ENCODE results near the gene FANCL. TPM values are rescaled to one million over a fixed set of nuclear protein-coding genes. Genes with fewer than 3 reads are reported as not detected.

Gene FANCL
- total RNA-seq, 2 donors from 2014 or later = 12.2 to 19.5 TPM

DNA sequence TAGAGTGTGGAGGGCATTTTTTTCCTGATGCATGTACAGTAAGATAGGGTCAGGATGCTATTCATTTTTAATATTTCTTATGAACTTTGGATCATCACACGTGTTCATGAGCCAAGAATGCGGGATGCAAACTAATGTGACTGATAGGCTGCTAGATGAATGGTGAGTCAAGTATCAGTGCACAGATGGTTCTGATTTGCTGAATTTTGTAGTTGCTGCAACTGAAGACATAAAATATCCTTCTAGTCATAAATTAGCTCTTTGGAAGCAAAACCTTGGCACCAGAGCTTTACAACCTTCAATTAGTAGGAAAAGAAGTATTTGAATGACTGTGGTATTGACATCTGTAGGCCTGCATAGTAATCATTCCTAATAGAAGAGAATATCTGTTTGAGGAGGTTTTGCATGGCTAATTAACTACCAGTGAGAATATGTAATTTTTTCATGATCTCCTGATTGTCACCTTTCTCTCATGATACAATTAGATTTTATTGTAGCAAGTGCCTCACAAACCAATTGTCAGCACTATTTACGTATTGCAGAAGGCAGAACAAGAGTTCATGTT, 100.5 kb downstream of the FANCL start:
- no peak for DNase-seq
- Histone ChIP-seq H3K9me3 (no peaks in the 10 kb centered on the region), H3K27me3 (no peaks in the 10 kb centered on the region), H3K36me3 (replicated peaks in 1 of 2; ENCODE audit: insufficient read depth in 1 of 2, low read depth in 2 of 2) (peaks cover 0 to 3% of the 10 kb centered on the region in 2 donors), H3K4me1 (no peaks in the 10 kb centered on the region), H3K4me3 (no peak overlapping the region), H3K27ac (no peak overlapping the region)
- intact Hi-C loops (cut with DNase I) = no loop called here
- WGBS, 2 donors = 87 to 95% methylated on average over 3 of the region's 3 CpGs
- TF ChIP-seq, protein P1, sequence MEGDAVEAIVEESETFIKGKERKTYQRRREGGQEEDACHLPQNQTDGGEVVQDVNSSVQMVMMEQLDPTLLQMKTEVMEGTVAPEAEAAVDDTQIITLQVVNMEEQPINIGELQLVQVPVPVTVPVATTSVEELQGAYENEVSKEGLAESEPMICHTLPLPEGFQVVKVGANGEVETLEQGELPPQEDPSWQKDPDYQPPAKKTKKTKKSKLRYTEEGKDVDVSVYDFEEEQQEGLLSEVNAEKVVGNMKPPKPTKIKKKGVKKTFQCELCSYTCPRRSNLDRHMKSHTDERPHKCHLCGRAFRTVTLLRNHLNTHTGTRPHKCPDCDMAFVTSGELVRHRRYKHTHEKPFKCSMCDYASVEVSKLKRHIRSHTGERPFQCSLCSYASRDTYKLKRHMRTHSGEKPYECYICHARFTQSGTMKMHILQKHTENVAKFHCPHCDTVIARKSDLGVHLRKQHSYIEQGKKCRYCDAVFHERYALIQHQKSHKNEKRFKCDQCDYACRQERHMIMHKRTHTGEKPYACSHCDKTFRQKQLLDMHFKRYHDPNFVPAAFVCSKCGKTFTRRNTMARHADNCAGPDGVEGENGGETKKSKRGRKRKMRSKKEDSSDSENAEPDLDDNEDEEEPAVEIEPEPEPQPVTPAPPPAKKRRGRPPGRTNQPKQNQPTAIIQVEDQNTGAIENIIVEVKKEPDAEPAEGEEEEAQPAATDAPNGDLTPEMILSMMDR (IDR thresholded peaks at IDR 0.05) = no peak
- TF ChIP-seq POLR2A (IDR thresholded peaks at IDR 0.05) = no peak
- no peak for ATAC-seq

DNA sequence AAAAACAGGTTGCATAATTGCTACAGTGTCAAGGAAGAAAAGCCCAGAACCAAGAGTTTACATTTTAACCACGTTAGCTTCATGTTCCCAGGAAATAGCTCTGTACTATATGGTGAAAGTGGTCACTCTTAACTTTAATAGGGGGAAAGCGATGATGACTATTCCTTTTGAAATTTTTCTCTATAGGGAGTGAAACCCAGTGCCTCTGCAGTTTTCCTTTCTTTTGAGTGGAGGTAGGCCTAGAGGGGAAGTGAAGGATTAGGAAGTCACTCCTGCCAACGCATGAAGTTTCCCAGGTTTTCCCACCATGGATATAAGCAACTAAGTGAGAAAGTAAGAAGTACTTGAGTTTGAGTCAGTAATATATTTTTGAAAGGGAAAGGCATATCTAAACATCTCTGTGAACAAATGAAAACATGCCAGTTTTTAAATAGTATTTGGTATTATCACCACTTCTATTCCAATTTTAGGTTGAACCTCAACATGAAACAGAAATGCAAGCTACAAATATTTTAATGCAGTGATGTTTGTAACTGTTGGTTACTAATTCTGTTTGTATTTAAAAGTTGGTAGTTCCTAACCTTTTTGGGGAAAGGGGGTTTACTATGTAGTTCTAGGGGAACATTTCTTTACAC, 102.6 kb downstream of the FANCL start:
- no peak for ATAC-seq
- Histone ChIP-seq H3K4me3 (no peak overlapping the region), H3K9me3 (no peaks in the 10 kb centered on the region), H3K27ac (no peak overlapping the region), H3K36me3 (replicated peaks in 1 of 2; ENCODE audit: insufficient read depth in 1 of 2, low read depth in 2 of 2) (peaks cover 0 to 3% of the 10 kb centered on the region in 2 donors), H3K4me1 (no peaks in the 10 kb centered on the region), H3K27me3 (no peaks in the 10 kb centered on the region)
- intact Hi-C loops (cut with DNase I) = no loop called here
- TF ChIP-seq, protein P1 (IDR thresholded peaks at IDR 0.05) = no peak
- no peak for TF ChIP-seq POLR2A (IDR thresholded peaks at IDR 0.05)
- no peak for DNase-seq
- WGBS, 2 donors = 81 to 92% methylated on average over 3 of the region's 3 CpGs

DNA sequence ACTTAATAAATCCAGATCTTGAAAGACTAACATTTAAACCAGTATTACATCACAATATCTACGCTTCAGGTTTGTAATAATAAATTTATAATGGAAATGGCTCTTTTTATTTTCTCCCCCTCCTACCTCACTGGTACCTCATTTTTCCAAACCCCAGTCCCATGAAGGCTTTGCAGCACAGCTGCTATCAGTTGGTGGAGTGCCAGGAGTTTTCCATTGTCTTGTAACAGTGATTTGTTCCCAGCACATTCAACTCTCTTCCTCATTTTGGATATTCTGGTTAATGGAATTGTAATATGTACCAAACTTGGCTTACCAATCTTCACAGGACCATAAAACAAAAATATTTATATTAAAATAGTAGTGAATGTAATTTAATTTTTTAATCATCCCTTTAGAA, 103.3 kb downstream of the FANCL start:
- Histone ChIP-seq H3K27ac (no peak overlapping the region), H3K36me3 (replicated peaks in 1 of 2; ENCODE audit: insufficient read depth in 1 of 2, low read depth in 2 of 2) (peaks cover 0 to 3% of the 10 kb centered on the region in 2 donors), H3K27me3 (no peaks in the 10 kb centered on the region), H3K4me1 (no peaks in the 10 kb centered on the region), H3K9me3 (no peaks in the 10 kb centered on the region), H3K4me3 (no peak overlapping the region)
- TF ChIP-seq POLR2A (IDR thresholded peaks at IDR 0.05) = no peak
- TF ChIP-seq, protein P1 (IDR thresholded peaks at IDR 0.05) = no peak
- no peak for DNase-seq
- no peak for ATAC-seq
- WGBS, 2 donors = 88 to 94% methylated on average over 1 of the region's 1 CpG
- intact Hi-C loops (cut with DNase I) = no loop called here

DNA sequence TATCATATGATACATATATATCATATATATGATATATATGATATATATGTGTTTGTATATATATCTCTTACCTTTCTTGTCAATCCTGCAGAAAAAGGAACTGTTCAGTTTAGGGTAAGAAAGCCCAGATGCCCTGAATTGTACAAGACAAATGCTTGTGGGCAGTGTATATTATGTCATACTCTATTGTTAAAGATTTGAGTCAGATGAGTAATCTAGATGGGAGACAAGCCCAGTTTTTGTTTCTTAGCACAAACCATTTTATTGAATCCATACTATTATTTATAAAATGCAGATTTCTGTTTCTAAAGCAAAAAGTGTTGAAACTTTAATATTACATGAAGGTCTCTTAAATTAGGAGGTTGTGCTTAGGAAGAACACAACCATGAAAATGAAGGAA, 103.9 kb downstream of the FANCL start:
- DNase-seq (no peak), ATAC-seq (no peak)
- no peaks in the 10 kb centered on the region for H3K27me3 ChIP-seq
- H3K4me3 ChIP-seq = no peak overlapping the region
- no peak overlapping the region for H3K27ac ChIP-seq
- intact Hi-C loops (cut with DNase I) = no loop called here
- H3K9me3 ChIP-seq = no peaks in the 10 kb centered on the region
- TF ChIP-seq, protein P1 (IDR thresholded peaks at IDR 0.05) = no peak
- TF ChIP-seq POLR2A (IDR thresholded peaks at IDR 0.05) = no peak
- peaks cover 4% of the 10 kb centered on the region for H3K4me1 ChIP-seq
- peaks cover 0 to 3% of the 10 kb centered on the region in 2 donors for H3K36me3 ChIP-seq (replicated peaks in 1 of 2; ENCODE audit: insufficient read depth in 1 of 2, low read depth in 2 of 2)

DNA sequence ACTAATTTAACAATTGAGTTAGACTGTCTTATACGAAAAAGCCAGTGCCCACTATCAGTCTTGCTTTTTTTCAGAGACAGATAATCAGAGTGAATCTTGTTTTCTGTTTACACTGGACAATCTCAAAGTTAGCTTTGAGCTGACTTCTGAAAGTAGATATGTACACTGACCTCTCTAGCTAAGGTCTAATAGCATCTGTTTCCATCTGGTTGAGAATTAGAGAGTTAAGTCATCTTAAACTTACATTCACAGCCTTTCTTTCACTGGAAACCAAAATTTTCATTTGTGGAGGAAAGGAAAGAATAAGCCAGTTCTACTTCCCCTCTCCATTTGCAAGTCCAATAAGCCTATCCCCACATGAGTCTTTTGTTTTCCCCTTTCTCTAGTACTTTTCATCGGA, 105.3 kb downstream of the FANCL start:
- DNase-seq = no peak
- Histone ChIP-seq H3K27ac (no peak overlapping the region), H3K4me3 (no peak overlapping the region), H3K9me3 (no peaks in the 10 kb centered on the region), H3K4me1 (peaks cover 17% of the 10 kb centered on the region), H3K36me3 (replicated peaks in 1 of 2; ENCODE audit: insufficient read depth in 1 of 2, low read depth in 2 of 2) (peaks cover 0 to 3% of the 10 kb centered on the region in 2 donors), H3K27me3 (no peaks in the 10 kb centered on the region)
- intact Hi-C loops (cut with DNase I) = no loop called here
- 66 to 76% methylated on average over 2 of the region's 2 CpGs for WGBS, 2 donors
- TF ChIP-seq, protein P1 (IDR thresholded peaks at IDR 0.05) = no peak
- TF ChIP-seq POLR2A (IDR thresholded peaks at IDR 0.05) = no peak
- no peak for ATAC-seq
